Measurements from ENCODE around the gene CAMK2A. TPM values are rescaled to one million over a fixed set of nuclear protein-coding genes. Genes with fewer than 3 reads are reported as not detected.

Gene CAMK2A
- total RNA-seq, 1 donor from 2014 or later = not detected

DNA sequence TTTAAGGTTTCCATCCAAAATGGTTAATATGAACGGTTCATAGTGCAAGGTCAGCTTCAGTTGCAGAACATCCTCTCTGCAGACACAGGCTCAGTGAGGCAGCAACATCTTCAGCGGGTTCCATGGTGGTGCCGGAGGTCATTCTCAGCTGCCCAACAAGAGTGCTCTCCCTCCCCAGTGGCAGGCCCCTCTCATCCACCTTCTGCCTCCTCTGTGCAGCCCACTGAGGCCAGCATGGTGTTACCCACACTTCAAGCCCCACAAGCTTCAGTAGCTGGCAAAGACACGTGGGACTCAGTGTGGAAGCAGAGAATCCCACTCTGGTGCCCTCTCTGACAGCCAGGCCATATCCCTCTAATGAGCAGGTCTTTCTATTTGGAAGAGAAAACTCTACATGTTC is 17.2 kb upstream of the CAMK2A start:
- Mint-ChIP-seq H3K27me3 (peaks cover 44% of the 10 kb centered on the region), H3K36me3 (ENCODE audit: insufficient read depth) (no peaks in the 10 kb centered on the region), H3K9me3 (ENCODE audit: low read depth) (no peaks in the 10 kb centered on the region), H3K27ac (no peak overlapping the region), H3K4me3 (ENCODE audit: low read depth) (no peak overlapping the region), H3K4me1 (ENCODE audit: low read depth) (peaks cover 5% of the 10 kb centered on the region)
- TF ChIP-seq, protein P1, sequence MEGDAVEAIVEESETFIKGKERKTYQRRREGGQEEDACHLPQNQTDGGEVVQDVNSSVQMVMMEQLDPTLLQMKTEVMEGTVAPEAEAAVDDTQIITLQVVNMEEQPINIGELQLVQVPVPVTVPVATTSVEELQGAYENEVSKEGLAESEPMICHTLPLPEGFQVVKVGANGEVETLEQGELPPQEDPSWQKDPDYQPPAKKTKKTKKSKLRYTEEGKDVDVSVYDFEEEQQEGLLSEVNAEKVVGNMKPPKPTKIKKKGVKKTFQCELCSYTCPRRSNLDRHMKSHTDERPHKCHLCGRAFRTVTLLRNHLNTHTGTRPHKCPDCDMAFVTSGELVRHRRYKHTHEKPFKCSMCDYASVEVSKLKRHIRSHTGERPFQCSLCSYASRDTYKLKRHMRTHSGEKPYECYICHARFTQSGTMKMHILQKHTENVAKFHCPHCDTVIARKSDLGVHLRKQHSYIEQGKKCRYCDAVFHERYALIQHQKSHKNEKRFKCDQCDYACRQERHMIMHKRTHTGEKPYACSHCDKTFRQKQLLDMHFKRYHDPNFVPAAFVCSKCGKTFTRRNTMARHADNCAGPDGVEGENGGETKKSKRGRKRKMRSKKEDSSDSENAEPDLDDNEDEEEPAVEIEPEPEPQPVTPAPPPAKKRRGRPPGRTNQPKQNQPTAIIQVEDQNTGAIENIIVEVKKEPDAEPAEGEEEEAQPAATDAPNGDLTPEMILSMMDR (IDR thresholded peaks at IDR 0.05; ENCODE audit: unreplicated experiment) = no peak
- DNase-seq (ENCODE audit: low spot score, unreplicated experiment) = no peak

DNA sequence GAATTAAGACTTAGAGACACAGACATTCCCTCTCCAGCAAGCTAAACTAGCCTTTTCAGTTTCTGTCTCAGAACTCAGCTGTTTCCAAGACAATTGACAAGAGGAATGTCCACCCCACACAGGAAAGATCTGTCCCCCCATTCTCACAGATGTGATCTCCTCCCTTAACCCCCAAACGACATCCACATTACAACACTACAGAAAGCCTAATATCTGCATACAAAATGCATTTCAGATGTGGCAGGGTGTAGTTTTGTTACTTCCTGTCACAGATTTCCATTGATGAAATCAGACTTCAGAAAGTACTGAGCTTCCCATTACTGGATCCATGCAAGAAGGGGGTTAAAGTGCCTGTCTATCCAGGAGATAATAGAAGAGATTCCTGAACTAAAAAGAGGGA is 16.0 kb upstream of the CAMK2A start:
- no peak overlapping the region for H3K4me3 Mint-ChIP-seq (ENCODE audit: low read depth)
- H3K27ac Mint-ChIP-seq = no peak overlapping the region
- H3K27me3 Mint-ChIP-seq = peaks cover 51% of the 10 kb centered on the region
- TF ChIP-seq, protein P1 (IDR thresholded peaks at IDR 0.05; ENCODE audit: unreplicated experiment) = no peak
- DNase-seq (ENCODE audit: low spot score, unreplicated experiment) = no peak
- peaks cover 5% of the 10 kb centered on the region for H3K4me1 Mint-ChIP-seq (ENCODE audit: low read depth)
- no peaks in the 10 kb centered on the region for H3K36me3 Mint-ChIP-seq (ENCODE audit: insufficient read depth)
- no peaks in the 10 kb centered on the region for H3K9me3 Mint-ChIP-seq (ENCODE audit: low read depth)

DNA sequence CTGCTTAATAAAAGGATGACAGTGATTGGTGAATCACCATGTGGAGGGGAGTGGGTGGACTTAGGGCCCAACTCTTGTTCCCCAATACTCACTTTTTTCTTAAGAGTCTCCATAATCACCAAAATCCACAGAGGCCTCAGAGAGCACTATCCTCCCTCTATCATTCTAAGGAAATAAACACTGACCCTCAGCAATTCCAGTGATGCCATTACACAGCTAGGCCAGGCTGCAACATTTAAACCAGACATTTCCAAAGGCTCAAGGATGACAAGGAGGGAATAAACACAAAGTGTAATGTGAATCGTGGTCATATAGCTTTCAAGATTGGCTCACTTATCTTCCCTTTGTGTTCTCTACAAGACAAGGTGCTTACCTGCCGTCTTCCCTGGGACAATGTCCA is 15.5 kb upstream of the CAMK2A start:
- Mint-ChIP-seq H3K27ac (no peak overlapping the region), H3K27me3 (peaks cover 56% of the 10 kb centered on the region), H3K9me3 (ENCODE audit: low read depth) (no peaks in the 10 kb centered on the region), H3K4me1 (ENCODE audit: low read depth) (peaks cover 5% of the 10 kb centered on the region), H3K36me3 (ENCODE audit: insufficient read depth) (no peaks in the 10 kb centered on the region), H3K4me3 (ENCODE audit: low read depth) (no peak overlapping the region)
- TF ChIP-seq, protein P1 (IDR thresholded peaks at IDR 0.05; ENCODE audit: unreplicated experiment) = no peak
- no peak for DNase-seq (ENCODE audit: low spot score, unreplicated experiment)

DNA sequence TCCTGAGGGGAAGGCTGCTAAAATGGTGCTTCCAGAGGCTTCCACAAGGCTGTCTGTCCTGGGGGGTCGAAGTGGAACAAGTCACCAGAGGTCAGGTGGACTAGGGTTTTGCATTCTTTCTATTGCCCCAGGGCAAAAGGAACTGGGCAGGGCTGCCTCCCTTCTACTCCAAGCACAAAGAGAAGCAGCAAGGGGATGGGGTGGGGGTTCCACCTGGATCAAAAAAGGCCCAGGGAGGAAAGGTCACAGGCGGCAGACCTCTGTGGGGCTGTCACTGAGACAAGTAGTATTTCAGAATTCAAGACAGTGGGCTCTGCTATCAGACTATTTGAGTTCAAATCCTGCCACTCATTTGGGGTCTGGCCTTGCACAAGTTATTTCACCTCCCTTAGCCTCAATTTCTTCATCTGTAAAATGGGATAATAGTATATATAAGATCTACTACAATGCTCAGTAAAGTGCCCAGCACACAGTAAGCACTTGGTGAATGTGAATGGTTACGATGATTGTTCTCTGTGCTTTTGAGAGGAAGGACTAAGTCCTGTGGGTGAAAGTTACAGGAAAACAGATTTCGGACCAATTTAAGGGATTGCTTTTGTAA is 15.0 kb upstream of the CAMK2A start:
- TF ChIP-seq, protein P1 (IDR thresholded peaks at IDR 0.05; ENCODE audit: unreplicated experiment) = no peak
- H3K4me1 Mint-ChIP-seq (ENCODE audit: low read depth) = peaks cover 5% of the 10 kb centered on the region
- no peak for DNase-seq (ENCODE audit: low spot score, unreplicated experiment)

DNA sequence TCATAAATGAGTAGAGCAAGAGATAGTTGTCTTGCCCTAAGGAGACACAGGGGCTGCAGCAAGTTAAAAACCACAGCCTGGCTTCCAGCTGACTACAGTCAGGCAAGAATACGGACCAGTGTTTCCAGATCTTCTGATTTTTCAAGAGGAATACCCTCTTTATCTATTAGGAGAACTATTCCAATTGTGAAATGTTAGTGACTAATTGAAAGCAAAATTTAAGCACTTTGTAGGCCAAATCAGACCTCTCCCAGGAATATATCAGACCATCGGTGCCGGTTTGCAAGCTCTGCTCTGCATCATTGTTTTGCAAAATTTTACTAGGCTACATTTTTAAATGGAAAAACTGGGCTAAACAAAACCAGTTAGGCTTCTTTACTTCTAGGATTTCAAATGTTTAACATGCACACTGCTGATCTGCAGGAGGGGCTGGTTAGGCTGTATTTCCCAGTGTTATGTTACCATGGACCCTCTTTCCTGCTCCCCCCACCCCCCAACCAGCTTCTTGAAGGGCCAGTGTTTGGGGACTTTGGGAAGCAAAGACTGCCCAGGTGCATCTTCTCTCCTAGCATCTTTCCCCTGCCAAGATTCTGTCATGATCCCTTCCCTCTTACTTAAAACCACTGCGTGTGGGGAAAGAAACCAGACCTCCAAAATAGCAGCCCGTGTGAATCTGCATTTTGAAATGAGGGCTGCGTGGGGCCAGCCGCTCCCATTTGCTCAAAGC is 14.2 kb upstream of the CAMK2A start:
- H3K9me3 Mint-ChIP-seq (ENCODE audit: low read depth) = no peaks in the 10 kb centered on the region
- H3K4me3 Mint-ChIP-seq (ENCODE audit: low read depth) = no peak overlapping the region
- no peaks in the 10 kb centered on the region for H3K36me3 Mint-ChIP-seq (ENCODE audit: insufficient read depth)
- H3K27me3 Mint-ChIP-seq = peaks cover 67% of the 10 kb centered on the region
- no peak for DNase-seq (ENCODE audit: low spot score, unreplicated experiment)
- H3K4me1 Mint-ChIP-seq (ENCODE audit: low read depth) = peaks cover 5% of the 10 kb centered on the region
- TF ChIP-seq, protein P1 (IDR thresholded peaks at IDR 0.05; ENCODE audit: unreplicated experiment) = no peak
- no peak overlapping the region for H3K27ac Mint-ChIP-seq

More for the DNA sequence above, 15.0 kb upstream of the CAMK2A start:
- H3K36me3 Mint-ChIP-seq (ENCODE audit: insufficient read depth) = no peaks in the 10 kb centered on the region
- H3K9me3 Mint-ChIP-seq (ENCODE audit: low read depth) = no peaks in the 10 kb centered on the region
- H3K4me3 Mint-ChIP-seq (ENCODE audit: low read depth) = no peak overlapping the region
- H3K27ac Mint-ChIP-seq = no peak overlapping the region
- H3K27me3 Mint-ChIP-seq = peaks cover 61% of the 10 kb centered on the region

Data from progenitor cell of endocrine pancreas (in vitro differentiated cells).